NT2/D1 (cell line): ENCODE measurements around the gene PSTPIP2.

Experiments used
- SUZ12 ChIP-seq: IDR thresholded peaks from 2 replicates; pipeline ENCODE4 v1.6.1; 2011; ENCODE audit not compliant: insufficient read length, insufficient read depth; ENCODE audit errors: extremely low read depth
- ZNF274 ChIP-seq: IDR thresholded peaks from 2 replicates; pipeline ENCODE4 v1.6.1; 2011; ENCODE audit warnings: mild to moderate bottlenecking, low read depth, low read length

GRCh38 chr18:46008531-46008930 is 63.5 kb downstream of the PSTPIP2 start:
- TF ChIP-seq ZNF274: no peak
- no peak for TF ChIP-seq SUZ12
